GM12864 (cell line): ENCODE measurements around the gene MORC2.

Experiments
- DNase-seq: peaks from one replicate; pipeline ENCODE4 v3.0.0-alpha.2; 2011; ENCODE audit warnings: low read depth
- H3K4me3 ChIP-seq: 2 replicates; pipeline ENCODE4 v1.5.1; 2011; ENCODE audit warnings: mild to moderate bottlenecking, low read depth, low read length, control low read depth
- TF ChIP-seq, protein P1 (sequence below): IDR thresholded peaks from 2 replicates; pipeline ENCODE4 v1.5.1; 2011; ENCODE audit warnings: low read depth, mild to moderate bottlenecking, moderate library complexity, low read length, control low read depth, inconsistent platforms; ENCODE audit errors: missing control alignments

Gene MORC2

DNA sequence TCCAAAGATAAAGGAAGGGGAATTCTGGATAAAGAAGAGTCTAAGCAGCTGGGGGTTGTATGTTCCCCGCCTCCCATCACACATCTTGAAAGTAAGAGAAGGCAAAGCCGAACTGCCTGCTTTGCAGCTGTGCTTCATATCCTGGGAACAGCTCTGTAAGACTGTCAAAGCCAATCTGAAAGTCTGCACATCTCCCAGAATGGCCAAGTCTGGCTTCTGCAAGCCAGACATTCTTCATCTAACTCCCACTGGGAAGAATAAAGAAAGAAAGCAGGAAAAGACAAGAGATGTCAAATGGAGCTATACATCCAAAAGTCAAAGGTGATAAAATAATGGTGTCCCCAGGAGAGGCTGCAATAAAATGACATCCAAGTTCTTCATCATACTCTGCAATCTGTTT, 15.4 kb downstream of the MORC2 start:
- TF ChIP-seq, protein P1, sequence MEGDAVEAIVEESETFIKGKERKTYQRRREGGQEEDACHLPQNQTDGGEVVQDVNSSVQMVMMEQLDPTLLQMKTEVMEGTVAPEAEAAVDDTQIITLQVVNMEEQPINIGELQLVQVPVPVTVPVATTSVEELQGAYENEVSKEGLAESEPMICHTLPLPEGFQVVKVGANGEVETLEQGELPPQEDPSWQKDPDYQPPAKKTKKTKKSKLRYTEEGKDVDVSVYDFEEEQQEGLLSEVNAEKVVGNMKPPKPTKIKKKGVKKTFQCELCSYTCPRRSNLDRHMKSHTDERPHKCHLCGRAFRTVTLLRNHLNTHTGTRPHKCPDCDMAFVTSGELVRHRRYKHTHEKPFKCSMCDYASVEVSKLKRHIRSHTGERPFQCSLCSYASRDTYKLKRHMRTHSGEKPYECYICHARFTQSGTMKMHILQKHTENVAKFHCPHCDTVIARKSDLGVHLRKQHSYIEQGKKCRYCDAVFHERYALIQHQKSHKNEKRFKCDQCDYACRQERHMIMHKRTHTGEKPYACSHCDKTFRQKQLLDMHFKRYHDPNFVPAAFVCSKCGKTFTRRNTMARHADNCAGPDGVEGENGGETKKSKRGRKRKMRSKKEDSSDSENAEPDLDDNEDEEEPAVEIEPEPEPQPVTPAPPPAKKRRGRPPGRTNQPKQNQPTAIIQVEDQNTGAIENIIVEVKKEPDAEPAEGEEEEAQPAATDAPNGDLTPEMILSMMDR, result no peak
- no peak overlapping the region for H3K4me3 ChIP-seq
- DNase-seq, result no peak

DNA sequence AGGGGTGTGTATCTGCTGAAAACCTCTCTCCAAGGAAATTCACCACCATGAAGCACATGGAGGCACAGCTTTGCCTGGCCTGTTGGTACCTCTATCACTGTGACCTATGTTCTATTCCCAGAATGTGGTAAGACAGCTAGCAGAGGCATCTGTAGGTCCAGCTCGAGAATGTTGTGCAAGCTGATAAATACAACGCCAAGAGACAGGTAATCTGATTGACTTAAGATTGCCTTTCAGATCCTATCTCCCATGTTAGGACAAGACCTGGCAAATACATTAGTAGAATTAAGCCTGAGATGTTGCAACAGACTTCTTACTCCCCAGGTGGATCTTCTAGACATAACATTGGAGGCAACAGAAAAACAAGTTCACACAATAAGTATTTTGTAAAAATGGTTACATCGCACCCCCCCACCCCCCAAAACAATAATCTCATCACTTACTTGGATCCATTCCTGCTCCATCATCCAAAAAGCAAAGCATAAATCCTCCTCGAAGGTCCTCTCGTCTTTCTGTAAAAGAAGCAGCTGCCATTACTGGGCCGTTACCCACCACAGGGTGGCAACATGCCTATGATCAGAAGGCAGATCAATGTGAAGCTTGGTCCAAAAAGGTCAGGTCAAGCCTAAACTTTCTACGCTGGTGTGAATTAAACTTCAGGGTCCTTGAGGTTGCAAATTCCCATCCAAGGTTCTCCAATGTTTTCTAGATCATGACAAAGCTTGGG, 18.5 kb downstream of the MORC2 start:
- H3K4me3 ChIP-seq, result no peak overlapping the region
- DNase-seq, result no peak
- TF ChIP-seq, protein P1, result no peak

DNA sequence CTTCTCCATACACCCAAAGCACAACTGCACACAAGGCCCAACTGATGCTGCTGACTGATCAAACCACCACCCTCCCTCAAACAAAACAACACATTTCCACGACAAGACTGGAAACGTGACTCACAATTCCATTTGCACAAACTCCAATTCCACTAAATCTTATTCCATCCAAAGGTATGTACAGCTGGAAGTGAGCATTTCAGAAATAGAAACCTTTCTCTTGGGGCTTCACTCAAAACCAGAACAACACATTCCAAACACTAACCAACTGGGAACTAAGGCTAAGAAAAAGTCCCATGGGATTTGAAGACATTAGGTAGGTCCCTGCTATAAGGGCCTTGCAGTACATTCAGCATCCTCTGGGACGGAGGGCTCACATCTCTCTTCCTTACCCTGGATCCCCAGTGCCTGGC, 19.6 kb downstream of the MORC2 start:
- TF ChIP-seq, protein P1, result no peak
- no peak for DNase-seq
- no peak overlapping the region for H3K4me3 ChIP-seq

DNA sequence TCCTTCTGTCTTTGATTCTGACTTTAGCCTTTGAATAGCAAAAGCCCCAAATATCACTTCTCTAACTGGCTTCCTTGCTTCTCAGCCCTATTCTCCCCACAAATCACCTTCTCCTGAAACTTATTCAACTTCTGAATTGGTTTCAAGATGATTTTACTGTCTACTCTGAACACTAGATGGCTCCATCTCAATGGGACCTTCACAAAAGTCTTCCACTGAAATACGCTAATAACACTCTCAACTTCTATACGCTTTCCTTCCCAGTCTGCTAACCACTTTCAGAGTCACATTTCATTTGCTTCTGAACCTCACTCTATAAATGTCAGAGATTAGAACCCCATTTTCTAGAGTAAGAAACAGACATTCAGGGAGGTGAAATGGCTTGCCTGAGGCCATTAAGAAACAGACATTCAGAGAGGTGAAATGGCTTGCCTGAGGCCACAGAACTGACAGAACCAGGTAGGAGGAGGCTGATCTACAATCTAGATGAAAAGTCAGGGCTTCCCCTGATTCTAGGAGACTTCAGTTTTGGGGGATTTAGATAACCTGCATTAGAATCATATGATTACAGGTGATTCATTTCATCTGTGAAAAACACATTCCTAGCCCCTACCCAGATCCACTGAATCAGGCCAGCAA, 20.6 kb downstream of the MORC2 start:
- DNase-seq, result no peak
- TF ChIP-seq, protein P1, result peak; percentile 45
- no peak overlapping the region for H3K4me3 ChIP-seq

DNA sequence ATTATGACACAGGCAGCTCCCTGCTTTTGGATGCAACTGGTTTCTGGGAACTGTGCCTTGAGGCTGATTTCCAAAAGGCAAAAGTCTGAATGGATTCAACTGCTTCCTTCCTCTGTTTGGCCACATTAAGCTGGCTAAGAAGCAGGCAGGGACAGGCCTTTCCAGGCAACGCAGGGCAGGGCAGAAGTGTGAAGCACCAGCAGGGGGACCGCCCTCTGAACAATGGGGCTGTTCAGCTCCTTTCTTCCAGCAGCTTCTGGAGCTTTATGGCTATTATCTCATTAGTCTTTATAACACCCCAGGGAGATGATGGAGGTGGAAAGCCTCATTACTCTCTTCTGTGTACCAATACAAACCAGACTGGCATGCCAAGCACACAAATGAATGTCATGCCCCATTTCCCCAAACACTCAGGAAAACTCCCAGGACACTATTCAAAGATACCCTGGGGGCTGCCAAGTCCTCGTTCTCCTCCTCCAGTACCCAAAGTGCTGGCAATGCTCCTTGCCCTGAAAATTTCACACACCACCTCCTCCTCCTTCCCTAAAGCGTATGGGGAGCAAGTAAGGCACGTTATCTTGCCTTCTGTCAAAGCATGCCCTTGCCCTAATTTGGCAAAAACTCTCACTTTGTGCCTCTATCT, 21.3 kb downstream of the MORC2 start:
- H3K4me3 ChIP-seq, result no peak overlapping the region
- DNase-seq, result no peak
- TF ChIP-seq, protein P1, result no peak

DNA sequence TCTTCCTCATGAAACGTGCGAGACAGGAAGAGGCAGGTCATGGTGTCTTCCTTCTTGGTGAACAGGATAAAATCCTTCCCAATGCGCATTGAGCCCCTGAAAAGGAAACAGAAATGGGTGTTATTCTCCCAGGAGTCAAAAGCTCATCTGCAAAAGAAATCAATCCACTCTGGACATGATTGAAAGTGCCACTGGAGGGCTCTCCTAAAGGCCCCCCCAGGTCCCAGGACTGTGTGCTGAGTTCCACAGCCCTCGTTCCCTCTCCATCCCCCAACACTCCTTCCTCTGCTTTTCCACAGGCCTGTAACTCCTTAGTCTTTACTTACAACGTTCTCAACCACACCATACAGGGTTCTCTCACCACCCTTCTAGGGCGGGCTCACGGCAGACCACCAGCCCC, 22.2 kb downstream of the MORC2 start:
- no peak for DNase-seq
- TF ChIP-seq, protein P1, result no peak
- H3K4me3 ChIP-seq, result no peak overlapping the region
